CD4-positive, alpha-beta T cell treated with Interleukin-15 for 1 hour (primary cell): ENCODE results near the gene GPATCH2L.
A peak's percentile ranks its signal among the peaks of the same experiment; 100 is the strongest.

Experiments
- DNase-seq: peaks from one replicate; pipeline ENCODE4 v3.0.0-alpha.2; 2020

GPATCH2L gene

DNA sequence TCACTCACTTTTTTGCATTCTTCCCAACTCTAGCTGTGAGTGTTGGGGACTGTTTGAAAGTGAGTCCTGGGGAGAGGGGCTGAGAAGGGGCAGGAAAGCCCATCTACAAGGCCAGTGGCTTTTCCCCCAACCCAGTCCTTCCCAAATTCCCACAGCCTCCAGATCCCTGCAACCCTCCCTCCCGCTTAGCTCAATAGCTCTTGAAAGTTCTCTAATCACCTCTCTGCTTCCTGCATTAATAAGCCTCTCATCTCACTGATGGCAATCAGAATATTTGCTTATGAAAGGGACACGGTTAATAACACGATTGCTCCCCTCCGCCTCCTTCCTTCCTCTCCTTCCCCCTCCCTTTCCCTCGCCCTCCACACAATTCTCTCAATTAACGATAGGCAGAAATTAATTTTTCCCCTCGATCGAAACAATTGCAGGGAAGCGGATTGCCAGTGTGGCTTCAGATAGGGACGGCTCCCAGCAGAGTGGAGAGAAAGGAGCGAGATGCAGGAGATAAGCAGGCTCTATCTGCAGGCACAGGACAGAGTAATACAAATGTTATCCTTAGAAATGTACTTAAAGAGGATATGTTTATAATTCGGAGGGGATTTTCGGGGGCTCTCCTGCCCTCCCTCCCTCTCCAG lies 15.1 kb upstream of the GPATCH2L start:
- no peak for DNase-seq

DNA sequence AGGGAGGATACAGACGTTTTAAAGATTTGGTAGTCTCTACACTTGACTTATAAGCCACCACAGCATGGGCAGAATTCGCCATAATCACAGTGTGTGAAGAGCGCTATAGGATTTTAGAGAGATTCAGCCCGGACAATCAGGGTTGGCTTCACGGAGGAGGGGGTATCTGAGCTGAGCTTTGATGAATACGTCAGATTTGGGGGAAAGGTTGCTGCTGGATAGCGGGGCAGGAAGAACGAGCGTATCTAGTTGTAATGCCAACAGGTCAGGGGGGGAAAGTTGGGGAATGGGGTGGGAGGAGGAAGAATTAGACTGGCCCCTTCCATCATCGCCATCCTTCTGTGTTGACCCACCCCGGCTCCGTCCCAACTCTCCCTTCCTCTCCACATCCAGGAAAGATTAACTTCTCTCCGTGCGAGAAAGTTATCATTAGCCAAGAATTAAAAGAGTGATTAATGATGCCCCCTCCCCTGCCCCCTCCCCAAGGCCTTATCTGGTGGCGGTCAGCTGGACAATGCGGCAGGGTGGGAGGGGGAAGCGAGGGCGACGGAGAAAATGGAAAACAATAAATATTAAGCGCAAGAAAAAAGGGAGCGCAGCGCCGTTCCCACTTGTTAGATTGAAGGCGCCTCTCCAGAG lies 13.5 kb upstream of the GPATCH2L start:
- no peak for DNase-seq

GRCh38 chr14:76138758-76139723 lies 12.7 kb upstream of the GPATCH2L start:
- no peak for DNase-seq

DNA sequence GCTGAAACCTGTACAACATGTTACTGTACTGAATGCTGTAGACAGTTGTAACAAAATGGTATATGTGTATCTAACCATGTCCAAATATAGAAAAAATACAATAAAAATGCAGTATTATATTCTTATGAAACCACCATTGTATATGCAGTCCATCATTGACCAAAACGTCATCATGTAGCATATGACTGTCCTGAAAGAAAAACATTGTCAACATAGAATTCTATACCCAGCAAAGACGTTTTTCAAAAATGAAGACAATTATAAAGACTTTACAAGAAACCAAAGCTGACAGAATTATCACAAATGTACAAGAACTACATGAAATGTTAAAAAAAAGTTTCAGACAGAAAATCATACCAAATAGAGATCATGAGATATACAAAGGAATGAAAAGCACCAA lies 8.1 kb upstream of the GPATCH2L start:
- DNase-seq = no peak

GRCh38 chr14:76146976-76147375 lies 4.7 kb upstream of the GPATCH2L start:
- DNase-seq = no peak

- no peak for DNase-seq
These were observed 2.5 kb upstream of the GPATCH2L start for GRCh38 chr14:76149196-76149595.

- DNase-seq = peak; percentile 85
These were observed 585 bp downstream of the GPATCH2L start for GRCh38 chr14:76152333-76152681.

DNA sequence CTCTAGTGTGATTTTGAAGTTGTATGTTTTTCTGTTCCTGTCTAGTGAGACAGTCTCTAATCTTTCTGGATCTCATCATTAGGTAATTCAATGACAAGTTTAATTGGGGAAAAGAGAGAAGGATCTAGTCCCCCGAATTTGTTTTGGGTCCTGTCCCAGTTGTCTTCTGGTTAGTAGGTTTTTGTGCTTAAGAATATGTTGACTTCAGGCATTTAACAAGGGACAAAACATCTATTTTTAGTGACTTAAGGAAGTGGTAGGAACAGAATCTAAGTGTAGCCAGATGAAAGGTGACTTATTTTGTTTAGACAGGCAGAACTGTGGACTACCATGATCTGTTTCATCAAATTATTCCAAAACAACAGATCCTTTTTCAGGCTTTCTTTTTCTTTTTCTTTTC lies 2.2 kb downstream of the GPATCH2L start:
- DNase-seq = no peak

DNA sequence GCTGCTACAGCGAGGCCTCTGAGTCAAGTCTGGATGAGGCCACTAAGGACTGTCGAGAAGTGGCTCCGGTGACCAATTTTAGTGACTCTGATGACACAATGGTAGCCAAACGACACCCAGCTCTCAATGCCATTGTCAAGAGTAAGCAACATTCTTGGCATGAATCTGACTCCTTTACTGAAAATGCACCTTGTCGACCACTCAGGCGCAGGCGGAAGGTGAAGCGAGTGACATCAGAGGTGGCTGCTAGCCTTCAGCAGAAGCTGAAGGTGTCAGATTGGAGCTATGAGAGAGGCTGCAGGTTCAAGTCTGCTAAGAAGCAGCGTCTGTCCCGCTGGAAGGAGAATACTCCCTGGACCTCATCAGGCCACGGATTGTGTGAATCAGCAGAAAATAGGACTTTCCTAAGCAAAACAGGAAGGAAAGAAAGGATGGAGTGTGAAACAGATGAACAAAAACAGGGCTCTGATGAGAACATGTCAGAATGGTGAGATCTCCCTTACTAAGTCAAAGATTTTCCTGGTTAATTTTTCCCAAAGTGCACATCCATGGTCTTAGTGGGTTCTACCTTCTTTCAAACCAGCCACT lies 2.9 kb downstream of the GPATCH2L start:
- no peak for DNase-seq

GRCh38 chr14:76163668-76164363 lies 12.1 kb downstream of the GPATCH2L start:
- no peak for DNase-seq

DNA sequence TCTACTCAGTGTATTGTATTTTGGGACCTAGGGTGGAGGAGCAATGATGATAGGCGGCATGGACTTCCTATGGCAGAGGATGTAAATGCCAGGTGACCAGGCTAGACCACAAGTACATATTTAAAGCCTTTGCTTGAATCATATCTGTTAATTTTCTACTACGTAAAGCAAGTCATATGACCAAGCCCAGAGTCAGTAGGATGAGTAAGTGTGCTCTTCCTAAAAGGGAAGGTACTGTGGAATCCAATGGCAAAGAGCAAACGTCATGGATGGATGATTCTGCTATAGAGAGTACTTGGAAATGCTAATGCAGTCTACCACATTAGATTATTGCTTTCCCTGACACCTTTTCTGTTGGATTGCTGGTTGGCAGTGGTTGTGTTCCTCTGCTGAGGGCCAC lies 16.8 kb downstream of the GPATCH2L start:
- DNase-seq = no peak

- no peak for DNase-seq
These were observed 18.1 kb downstream of the GPATCH2L start for GRCh38 chr14:76169776-76170175.

- no peak for DNase-seq
These were observed 23.3 kb downstream of the GPATCH2L start for GRCh38 chr14:76174982-76175381.

GRCh38 chr14:76175942-76176341 lies 24.2 kb downstream of the GPATCH2L start:
- DNase-seq = no peak

GRCh38 chr14:76181546-76181945 lies 29.8 kb downstream of the GPATCH2L start:
- no peak for DNase-seq

DNA sequence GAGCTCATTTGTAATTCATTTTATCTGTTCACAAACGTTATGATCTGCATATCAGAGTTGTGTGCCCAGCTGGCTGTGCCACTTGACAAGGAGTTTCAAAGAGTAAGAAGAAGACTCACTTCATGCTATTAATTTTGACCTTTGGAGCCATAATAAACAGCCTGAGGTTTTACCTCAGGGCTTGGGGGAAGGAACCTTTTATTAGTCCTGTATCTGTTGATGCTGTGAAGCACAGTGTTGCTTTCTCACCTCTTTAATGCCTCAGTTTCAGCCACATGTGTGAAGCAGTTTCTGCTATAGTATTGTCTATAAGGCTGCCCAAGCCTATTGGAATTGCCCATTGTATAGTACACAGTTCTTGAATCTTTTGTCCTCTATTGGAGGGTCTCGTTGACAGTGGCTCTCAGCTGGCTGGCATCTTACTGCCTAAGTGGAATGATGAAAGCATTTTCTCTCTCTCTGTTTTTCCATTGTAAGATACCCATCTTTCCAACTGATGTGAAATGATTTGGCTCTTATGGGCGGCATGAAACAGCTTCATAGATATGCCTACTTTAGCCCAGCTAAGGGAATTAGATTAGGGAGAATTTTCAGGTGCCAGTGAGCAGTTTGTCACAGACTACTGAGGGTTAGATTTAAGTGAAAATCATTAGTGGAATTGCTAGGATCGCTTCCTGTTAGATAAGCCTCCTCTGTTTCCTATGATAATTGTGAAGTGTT lies 34.7 kb downstream of the GPATCH2L start:
- DNase-seq = no peak

DNA sequence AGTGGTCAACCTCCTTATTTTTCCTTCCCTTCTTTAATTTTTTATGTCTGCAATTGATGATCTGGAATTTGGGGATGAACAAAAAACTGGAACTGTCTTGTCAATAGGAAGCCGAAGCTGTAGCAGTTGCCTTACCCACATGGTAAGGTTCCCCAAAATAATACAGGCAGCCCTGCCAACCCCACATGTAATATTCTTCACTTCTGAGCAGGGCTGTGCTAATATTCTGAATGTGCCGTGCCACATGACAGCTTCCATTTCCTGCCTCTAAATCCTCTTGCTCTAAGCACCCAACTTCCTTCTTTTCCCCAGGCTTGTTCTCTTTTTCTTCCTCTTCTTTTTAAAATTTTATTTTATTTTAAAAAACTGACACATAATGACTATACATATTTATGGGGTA lies 39.6 kb downstream of the GPATCH2L start:
- DNase-seq = peak; percentile 40

GRCh38 chr14:76193696-76194095 lies 42.0 kb downstream of the GPATCH2L start:
- DNase-seq = no peak

GRCh38 chr14:76194327-76194726 lies 42.6 kb downstream of the GPATCH2L start:
- DNase-seq = no peak

DNA sequence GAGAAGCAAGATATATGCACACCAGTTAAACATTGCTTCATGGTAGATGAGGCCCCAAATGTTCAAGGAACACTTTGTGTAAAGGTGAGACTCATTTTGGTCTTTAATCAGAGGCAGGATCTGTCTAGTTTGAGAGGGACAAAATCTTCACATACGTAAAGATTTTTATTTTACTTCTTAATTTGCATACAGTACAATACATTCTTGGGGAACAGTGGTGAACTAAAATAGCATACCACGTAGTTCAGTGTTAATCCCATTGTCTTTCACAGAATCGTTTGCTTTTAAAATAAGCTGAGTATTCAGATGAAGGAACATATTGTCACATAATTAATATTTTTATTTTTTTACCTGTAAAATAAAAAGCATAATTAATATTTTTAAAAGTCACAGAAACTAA lies 43.3 kb downstream of the GPATCH2L start:
- no peak for DNase-seq

- no peak for DNase-seq
These were observed 45.4 kb downstream of the GPATCH2L start for GRCh38 chr14:76196980-76197695.

DNA sequence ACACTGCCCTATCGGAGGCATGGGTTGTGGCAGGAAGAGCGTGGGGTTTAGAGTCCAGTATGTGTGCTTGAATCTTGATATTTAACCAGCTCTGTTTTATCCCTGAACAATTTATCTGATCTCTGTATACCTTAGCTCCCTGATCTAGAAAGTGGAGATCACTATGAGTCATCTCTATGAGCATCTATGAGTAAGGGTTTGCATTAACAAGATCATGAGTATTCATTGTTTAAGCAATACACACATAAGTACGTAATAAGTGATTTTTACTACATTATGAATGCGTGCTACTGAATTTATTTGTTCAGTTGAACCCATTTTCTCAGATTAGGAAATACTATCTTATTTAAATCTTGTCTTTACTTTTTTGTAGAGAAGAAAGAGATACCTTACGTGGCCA lies 49.4 kb downstream of the GPATCH2L start:
- no peak for DNase-seq
